ENCODE data around the gene FLRT1.

FLRT1 gene

GRCh38 chr11:64035576-64035975 lies at the start of gene FLRT1:
Gene FLRT1, plus strand, starts transcription at chr11:64035931. Its CDS starts 80,337 bp downstream, at chr11:64116268.
- DNase-seq = no peak

GRCh38 chr11:63986156-63986931 lies 49.4 kb upstream of the FLRT1 start, which contains the start of gene OTUB1:
Gene OTUB1, plus strand, starts transcription at chr11:63986438. Its CDS starts 19 bp downstream, at chr11:63986457.
- DNase-seq = peak; percentile 95

- no peak for DNase-seq
Observed at GRCh38 chr11:63986932-63987513, 48.7 kb upstream of the FLRT1 start.

- no peak for DNase-seq
Observed at GRCh38 chr11:63991558-63991957, 44.2 kb upstream of the FLRT1 start.

- no peak for DNase-seq
Observed at GRCh38 chr11:63993100-63993499, 42.6 kb upstream of the FLRT1 start.

GRCh38 chr11:63993993-63994392 lies 41.7 kb upstream of the FLRT1 start:
- DNase-seq = no peak

- DNase-seq = no peak
Observed at GRCh38 chr11:63996512-63996911, 39.2 kb upstream of the FLRT1 start.

GRCh38 chr11:63997104-63997700 lies 38.5 kb upstream of the FLRT1 start:
- no peak for DNase-seq

- no peak for DNase-seq
Observed at GRCh38 chr11:63997801-63998337, 37.9 kb upstream of the FLRT1 start.

- DNase-seq = peak; percentile 48
Observed at GRCh38 chr11:63998558-63999348, 37.0 kb upstream of the FLRT1 start.

GRCh38 chr11:63999349-64000025 lies 36.2 kb upstream of the FLRT1 start:
- peak; percentile 70 for DNase-seq

- peak; percentile 85 for DNase-seq
Observed at GRCh38 chr11:64000026-64000739, 35.5 kb upstream of the FLRT1 start.

- no peak for DNase-seq
Observed at GRCh38 chr11:64000740-64001483, 34.8 kb upstream of the FLRT1 start.

- DNase-seq = peak; percentile 87
Observed at GRCh38 chr11:64001484-64002420, 34.0 kb upstream of the FLRT1 start.

GRCh38 chr11:64003807-64004589 lies 31.7 kb upstream of the FLRT1 start:
- no peak for DNase-seq

- no peak for DNase-seq
Observed at GRCh38 chr11:64004590-64004984, 31.1 kb upstream of the FLRT1 start.

- DNase-seq = no peak
Observed at GRCh38 chr11:64005691-64006090, 30.0 kb upstream of the FLRT1 start.

GRCh38 chr11:64006398-64006797 lies 29.3 kb upstream of the FLRT1 start:
- DNase-seq = no peak

- peak; percentile 59 for DNase-seq
Observed at GRCh38 chr11:64007160-64007628, 28.5 kb upstream of the FLRT1 start.
